Glutamatergic neuron (in vitro differentiated cells): ENCODE results near the gene TNS3. TPM values are rescaled to one million over a fixed set of nuclear protein-coding genes. Genes with fewer than 3 reads are reported as not detected.

Source experiments
- DNase-seq: peaks from one replicate; pipeline ENCODE4 v3.0.0; 2022
- H3K27ac Mint-ChIP-seq: one replicate; pipeline ENCODE4 v1.8.0; 2020; ENCODE audit warnings: mild to moderate bottlenecking, mixed read lengths, inconsistent platforms; ENCODE audit not compliant: unreplicated experiment
- H3K27me3 Mint-ChIP-seq: one replicate; pipeline ENCODE4 v1.8.0; 2020; ENCODE audit warnings: mild to moderate bottlenecking, moderate library complexity, mixed read lengths, inconsistent platforms; ENCODE audit not compliant: unreplicated experiment
- H3K36me3 Mint-ChIP-seq: one replicate; pipeline ENCODE4 v1.8.0; 2020; ENCODE audit warnings: mild to moderate bottlenecking, mixed read lengths, inconsistent platforms; ENCODE audit not compliant: unreplicated experiment
- H3K4me1 Mint-ChIP-seq: one replicate; pipeline ENCODE4 v1.8.0; 2020; ENCODE audit warnings: mild to moderate bottlenecking, low read depth, mixed read lengths, inconsistent platforms; ENCODE audit not compliant: unreplicated experiment
- H3K4me3 Mint-ChIP-seq: one replicate; pipeline ENCODE4 v1.8.0; 2020; ENCODE audit warnings: mild to moderate bottlenecking, mixed read lengths, inconsistent platforms; ENCODE audit not compliant: unreplicated experiment
- H3K9me3 Mint-ChIP-seq: one replicate; pipeline ENCODE4 v1.8.0; 2020; ENCODE audit warnings: mild to moderate bottlenecking, moderate library complexity, mixed read lengths, inconsistent platforms; ENCODE audit not compliant: unreplicated experiment
- total RNA-seq: library from RNA; stranded (reverse); fragmentation: NEBNext Ultra II Directional; extraction: Animal tissue kit (Norgen Biotek cat#: 25700); gene quantifications from one replicate; pipeline ENCODE4 v1.2.1, GENCODE V29; 2021; ENCODE audit not compliant: unreplicated experiment
- TF ChIP-seq, protein P1 (sequence below): fragments of 200-600 bp; sonication (generic); IDR thresholded peaks from one replicate; pipeline ENCODE4 v1.5.0; 2021; ENCODE audit not compliant: partially characterized antibody, unreplicated experiment

The TNS3 gene
- total RNA-seq, 1 donor from 2014 or later = 3.8 TPM

- Mint-ChIP-seq H3K4me3 (no peak overlapping the region), H3K27ac (no peak overlapping the region), H3K4me1 (no peaks in the 10 kb centered on the region), H3K36me3 (peaks cover 5% of the 10 kb centered on the region), H3K27me3 (peaks cover 2% of the 10 kb centered on the region), H3K9me3 (peaks cover 4% of the 10 kb centered on the region)
- TF ChIP-seq, protein P1, sequence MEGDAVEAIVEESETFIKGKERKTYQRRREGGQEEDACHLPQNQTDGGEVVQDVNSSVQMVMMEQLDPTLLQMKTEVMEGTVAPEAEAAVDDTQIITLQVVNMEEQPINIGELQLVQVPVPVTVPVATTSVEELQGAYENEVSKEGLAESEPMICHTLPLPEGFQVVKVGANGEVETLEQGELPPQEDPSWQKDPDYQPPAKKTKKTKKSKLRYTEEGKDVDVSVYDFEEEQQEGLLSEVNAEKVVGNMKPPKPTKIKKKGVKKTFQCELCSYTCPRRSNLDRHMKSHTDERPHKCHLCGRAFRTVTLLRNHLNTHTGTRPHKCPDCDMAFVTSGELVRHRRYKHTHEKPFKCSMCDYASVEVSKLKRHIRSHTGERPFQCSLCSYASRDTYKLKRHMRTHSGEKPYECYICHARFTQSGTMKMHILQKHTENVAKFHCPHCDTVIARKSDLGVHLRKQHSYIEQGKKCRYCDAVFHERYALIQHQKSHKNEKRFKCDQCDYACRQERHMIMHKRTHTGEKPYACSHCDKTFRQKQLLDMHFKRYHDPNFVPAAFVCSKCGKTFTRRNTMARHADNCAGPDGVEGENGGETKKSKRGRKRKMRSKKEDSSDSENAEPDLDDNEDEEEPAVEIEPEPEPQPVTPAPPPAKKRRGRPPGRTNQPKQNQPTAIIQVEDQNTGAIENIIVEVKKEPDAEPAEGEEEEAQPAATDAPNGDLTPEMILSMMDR = no peak
- DNase-seq = no peak
Measured at GRCh38 chr7:47303695-47304453, 278.0 kb downstream of the TNS3 start.

- no peaks in the 10 kb centered on the region for H3K36me3 Mint-ChIP-seq
- no peaks in the 10 kb centered on the region for H3K4me1 Mint-ChIP-seq
- H3K27ac Mint-ChIP-seq = no peak overlapping the region
- no peak for DNase-seq
- H3K27me3 Mint-ChIP-seq = peaks cover 2% of the 10 kb centered on the region
- H3K9me3 Mint-ChIP-seq = no peaks in the 10 kb centered on the region
- TF ChIP-seq, protein P1 = no peak
- H3K4me3 Mint-ChIP-seq = no peak overlapping the region
Measured at GRCh38 chr7:47303014-47303694, 278.8 kb downstream of the TNS3 start.

GRCh38 chr7:47302560-47302959 is 279.4 kb downstream of the TNS3 start:
- no peak overlapping the region for H3K4me3 Mint-ChIP-seq
- TF ChIP-seq, protein P1 = no peak
- H3K27ac Mint-ChIP-seq = no peak overlapping the region
- no peaks in the 10 kb centered on the region for H3K9me3 Mint-ChIP-seq
- H3K4me1 Mint-ChIP-seq = no peaks in the 10 kb centered on the region
- no peak for DNase-seq
- H3K36me3 Mint-ChIP-seq = no peaks in the 10 kb centered on the region
- peaks cover 2% of the 10 kb centered on the region for H3K27me3 Mint-ChIP-seq

GRCh38 chr7:47301657-47302295 is 280.1 kb downstream of the TNS3 start:
- Mint-ChIP-seq H3K36me3 (no peaks in the 10 kb centered on the region), H3K4me3 (no peak overlapping the region), H3K9me3 (no peaks in the 10 kb centered on the region), H3K27me3 (peaks cover 2% of the 10 kb centered on the region), H3K27ac (no peak overlapping the region), H3K4me1 (no peaks in the 10 kb centered on the region)
- TF ChIP-seq, protein P1 = no peak
- DNase-seq = no peak

DNA sequence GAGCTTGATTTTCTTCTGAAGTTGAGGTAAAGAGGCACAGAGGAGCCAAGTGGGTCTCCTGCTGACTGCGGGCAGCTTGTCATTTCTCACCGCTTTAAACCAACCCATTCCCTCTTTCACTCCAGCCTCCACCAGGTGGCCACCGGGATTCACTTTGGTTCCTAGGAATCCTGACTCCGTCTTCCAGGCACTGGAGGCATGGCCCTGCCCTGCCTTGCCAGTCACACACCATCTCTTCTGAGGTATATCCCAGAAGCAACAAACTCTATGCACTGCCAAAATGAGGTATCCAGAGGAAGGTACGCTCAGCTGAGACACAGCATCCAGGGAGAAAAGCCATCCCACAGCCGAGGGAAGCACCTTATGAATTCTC is 280.8 kb downstream of the TNS3 start:
- H3K27ac Mint-ChIP-seq = no peak overlapping the region
- no peaks in the 10 kb centered on the region for H3K36me3 Mint-ChIP-seq
- no peak for DNase-seq
- no peaks in the 10 kb centered on the region for H3K4me1 Mint-ChIP-seq
- H3K27me3 Mint-ChIP-seq = peaks cover 2% of the 10 kb centered on the region
- H3K4me3 Mint-ChIP-seq = no peak overlapping the region
- H3K9me3 Mint-ChIP-seq = no peaks in the 10 kb centered on the region
- TF ChIP-seq, protein P1 = no peak
